ENCODE results near the gene CLTCL1. TPM values are rescaled to one million over a fixed set of nuclear protein-coding genes. Genes with fewer than 3 reads are reported as not detected.

CLTCL1 gene
- total and polyA plus RNA-seq, 9 donors, result 2.8 to 10.7 (median 5.2) TPM

- Histone ChIP-seq H3K4me1 (ENCODE audit: insufficient read depth) (no peaks in the 10 kb centered on the region), H3K27ac (no peak overlapping the region), H3K9me3 (no peaks in the 10 kb centered on the region), H3K36me3 (no peaks in the 10 kb centered on the region), H3K27me3 (no peaks in the 10 kb centered on the region), H3K4me3 (no peak overlapping the region)
- intact Hi-C loops (cut with DNase I), result no loop called here
- WGBS, 3 donors, result 56 to 89% (median 79%) methylated on average over 2 of the region's 2 CpGs
- DNase-seq, result no peak
- TF ChIP-seq EP300 (IDR thresholded peaks at IDR 0.05) (no peak), POLR2A (IDR thresholded peaks at IDR 0.05) (no peak), CTCF (IDR thresholded peaks at IDR 0.05) (no peak)
Measured at GRCh38 chr22:19229600-19229999, 61.9 kb downstream of the CLTCL1 start.

DNA sequence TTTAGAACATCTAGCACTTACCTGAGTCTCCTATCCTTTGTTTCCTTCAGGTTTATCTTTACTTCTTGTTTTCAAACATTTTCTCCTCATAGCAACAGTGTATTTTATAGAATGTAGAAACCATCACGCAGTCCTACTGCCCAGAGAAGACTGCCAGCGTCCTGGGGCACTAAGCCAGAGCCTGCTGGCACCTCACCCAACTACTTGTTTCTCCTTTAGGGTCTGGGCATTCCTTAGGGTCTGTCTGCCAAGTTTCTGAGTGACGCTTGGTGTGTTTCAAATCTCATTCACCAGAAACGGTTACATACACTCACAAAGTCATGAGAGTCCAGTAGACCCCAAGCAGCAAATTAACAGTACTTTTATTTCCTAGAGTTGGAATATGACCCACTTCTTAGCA is 63.3 kb downstream of the CLTCL1 start:
- intact Hi-C loops (cut with DNase I), result no loop called here
- no peak for DNase-seq
- Histone ChIP-seq H3K36me3 (no peaks in the 10 kb centered on the region), H3K27ac (no peak overlapping the region), H3K27me3 (no peaks in the 10 kb centered on the region), H3K4me1 (ENCODE audit: insufficient read depth) (no peaks in the 10 kb centered on the region), H3K4me3 (no peak overlapping the region), H3K9me3 (no peaks in the 10 kb centered on the region)
- 75 to 89% (median 80%) methylated on average over 4 of the region's 4 CpGs for WGBS, 3 donors
- TF ChIP-seq POLR2A (IDR thresholded peaks at IDR 0.05), result no peak
- no peak for TF ChIP-seq CTCF (IDR thresholded peaks at IDR 0.05)
- no peak for TF ChIP-seq EP300 (IDR thresholded peaks at IDR 0.05)

GRCh38 chr22:19226428-19226827 is 65.1 kb downstream of the CLTCL1 start:
- Histone ChIP-seq H3K27me3 (no peaks in the 10 kb centered on the region), H3K9me3 (no peaks in the 10 kb centered on the region), H3K4me3 (no peak overlapping the region), H3K4me1 (ENCODE audit: insufficient read depth) (no peaks in the 10 kb centered on the region), H3K36me3 (no peaks in the 10 kb centered on the region), H3K27ac (no peak overlapping the region)
- TF ChIP-seq EP300 (IDR thresholded peaks at IDR 0.05) (no peak), CTCF (IDR thresholded peaks at IDR 0.05) (no peak), POLR2A (IDR thresholded peaks at IDR 0.05) (no peak)
- intact Hi-C loops (cut with DNase I), result no loop called here
- DNase-seq, result no peak

DNA sequence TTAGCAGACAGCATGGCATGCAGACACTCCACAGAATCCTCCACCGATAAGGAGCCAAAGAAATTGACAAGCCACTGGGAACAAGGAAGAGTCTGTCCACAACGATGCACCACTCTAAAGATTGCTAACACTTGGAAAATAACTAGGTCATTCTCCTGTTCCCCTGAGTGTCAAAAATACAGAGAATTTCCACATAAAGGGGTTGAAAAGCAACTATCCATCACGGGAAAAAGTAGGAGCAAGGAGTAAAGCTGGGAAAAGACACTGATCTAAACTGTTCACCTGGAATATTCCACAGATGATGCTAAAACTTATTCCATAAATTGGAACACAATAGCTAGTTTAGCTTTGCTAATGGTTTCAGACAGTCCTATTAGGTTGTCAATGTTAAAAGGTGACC is 66.0 kb downstream of the CLTCL1 start:
- H3K36me3 ChIP-seq, result no peaks in the 10 kb centered on the region
- no peak overlapping the region for H3K27ac ChIP-seq
- no peaks in the 10 kb centered on the region for H3K9me3 ChIP-seq
- H3K27me3 ChIP-seq, result no peaks in the 10 kb centered on the region
- DNase-seq, result no peak
- intact Hi-C loops (cut with DNase I), result loop anchor here in 1 of 4 donors (1.0 kb wide), 1 partner anchor 29 kb away; no protein-coding TSS in a partner anchor
- WGBS, 3 donors, result 85 to 94% (median 89%) methylated on average over 3 of the region's 3 CpGs
- H3K4me3 ChIP-seq, result no peak overlapping the region
- TF ChIP-seq CTCF (IDR thresholded peaks at IDR 0.05) (no peak), EP300 (IDR thresholded peaks at IDR 0.05) (no peak), POLR2A (IDR thresholded peaks at IDR 0.05) (no peak)
- H3K4me1 ChIP-seq (ENCODE audit: insufficient read depth), result no peaks in the 10 kb centered on the region

Measured in ovary (tissue), 9 donors.